Measurements from ENCODE around the gene STARD5. TPM values are rescaled to one million over a fixed set of nuclear protein-coding genes. Genes with fewer than 3 reads are reported as not detected.

The STARD5 gene
- total RNA-seq, 1 experiment from 2014 or later, result 0.41 TPM

GRCh38 chr15:81334768-81335435 lies 11.0 kb upstream of the STARD5 start:
- TF ChIP-seq CTCF (conservative IDR thresholded peaks at IDR 0.05) (no peak), EZH2 (IDR thresholded peaks at IDR 0.05; ENCODE audit: low read depth) (no peak)
- H3K4me3 ChIP-seq, result no peak overlapping the region
- no peak overlapping the region for H2AFZ ChIP-seq
- H4K20me1 ChIP-seq (ENCODE audit: insufficient read depth), result no peaks in the 10 kb centered on the region
- no peak for DNase-seq
- ChIA-PET POLR2A (ENCODE audit: unreplicated experiment) (no interaction called here), CTCF (no interaction called here)
- no peaks in the 10 kb centered on the region for H3K36me3 ChIP-seq (ENCODE audit: low read depth)
- H3F3A ChIP-seq (ENCODE audit: insufficient read depth, low read depth), result no peaks in the 10 kb centered on the region
- peaks cover 48% of the 10 kb centered on the region for H3K27me3 ChIP-seq (ENCODE audit: insufficient read depth, low read depth)
- intact Hi-C loops (cut with micrococcal nuclease; ENCODE audit: unreplicated experiment), result no loop called here
- no peaks in the 10 kb centered on the region for H3K9me3 ChIP-seq (ENCODE audit: insufficient read depth, low read depth)
- no peaks in the 10 kb centered on the region for H3K79me2 ChIP-seq (ENCODE audit: low read depth)
- no TSS peak for BruUV-seq (replicated peaks)
- H3K4me2 ChIP-seq, result no peak overlapping the region
- H3K9me2 ChIP-seq (ENCODE audit: insufficient read depth), result no peaks in the 10 kb centered on the region
- no peak overlapping the region for H3K27ac ChIP-seq
- H3K4me1 ChIP-seq (replicated peaks; ENCODE audit: insufficient read depth), result no peaks in the 10 kb centered on the region

GRCh38 chr15:81333363-81333762 lies 9.4 kb upstream of the STARD5 start:
- Histone ChIP-seq H3K4me3 (no peak overlapping the region), H3K9me2 (ENCODE audit: insufficient read depth) (no peaks in the 10 kb centered on the region), H3F3A (ENCODE audit: insufficient read depth, low read depth) (no peaks in the 10 kb centered on the region), H2AFZ (no peak overlapping the region), H3K36me3 (ENCODE audit: low read depth) (no peaks in the 10 kb centered on the region), H4K20me1 (ENCODE audit: insufficient read depth) (no peaks in the 10 kb centered on the region), H3K79me2 (ENCODE audit: low read depth) (no peaks in the 10 kb centered on the region), H3K27me3 (ENCODE audit: insufficient read depth, low read depth) (peaks cover 48% of the 10 kb centered on the region), H3K27ac (no peak overlapping the region), H3K9me3 (ENCODE audit: insufficient read depth, low read depth) (no peaks in the 10 kb centered on the region), H3K4me1 (replicated peaks; ENCODE audit: insufficient read depth) (no peaks in the 10 kb centered on the region), H3K4me2 (no peak overlapping the region)
- ChIA-PET CTCF (no interaction called here), POLR2A (ENCODE audit: unreplicated experiment) (no interaction called here)
- no peak for DNase-seq
- no TSS peak for BruUV-seq (replicated peaks)
- intact Hi-C loops (cut with micrococcal nuclease; ENCODE audit: unreplicated experiment), result no loop called here
- TF ChIP-seq CTCF (conservative IDR thresholded peaks at IDR 0.05), result no peak
- no peak for TF ChIP-seq EZH2 (IDR thresholded peaks at IDR 0.05; ENCODE audit: low read depth)

DNA sequence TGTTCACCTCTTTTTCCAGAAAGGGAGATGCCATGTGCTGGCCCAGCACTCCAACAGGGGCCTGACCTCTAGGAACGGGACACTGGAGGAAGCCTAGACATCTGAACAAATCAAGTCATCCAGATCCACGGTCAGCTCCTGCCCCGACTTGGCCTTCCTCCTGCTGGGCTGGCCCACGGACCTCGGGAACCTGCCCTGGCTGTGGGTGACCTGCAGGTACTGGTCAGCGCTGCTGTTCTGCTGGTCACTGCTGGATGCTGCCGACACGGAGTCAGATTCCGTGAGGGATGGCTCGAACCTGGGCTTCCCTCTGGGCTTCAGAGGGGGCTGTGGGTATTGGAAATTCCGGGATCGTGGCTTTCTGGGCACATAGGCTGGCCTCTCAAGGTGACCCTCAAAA lies 8.4 kb upstream of the STARD5 start:
- intact Hi-C loops (cut with micrococcal nuclease; ENCODE audit: unreplicated experiment), result no loop called here
- H3K27me3 ChIP-seq (ENCODE audit: insufficient read depth, low read depth), result peaks cover 53% of the 10 kb centered on the region
- ChIA-PET CTCF (no interaction called here), POLR2A (ENCODE audit: unreplicated experiment) (no interaction called here)
- no peak overlapping the region for H3K4me2 ChIP-seq
- no peak overlapping the region for H2AFZ ChIP-seq
- no peaks in the 10 kb centered on the region for H4K20me1 ChIP-seq (ENCODE audit: insufficient read depth)
- no peaks in the 10 kb centered on the region for H3K9me2 ChIP-seq (ENCODE audit: insufficient read depth)
- no peaks in the 10 kb centered on the region for H3F3A ChIP-seq (ENCODE audit: insufficient read depth, low read depth)
- no peak for TF ChIP-seq EZH2 (IDR thresholded peaks at IDR 0.05; ENCODE audit: low read depth)
- no peak for TF ChIP-seq CTCF (conservative IDR thresholded peaks at IDR 0.05)
- H3K79me2 ChIP-seq (ENCODE audit: low read depth), result no peaks in the 10 kb centered on the region
- no peaks in the 10 kb centered on the region for H3K36me3 ChIP-seq (ENCODE audit: low read depth)
- no peaks in the 10 kb centered on the region for H3K9me3 ChIP-seq (ENCODE audit: insufficient read depth, low read depth)
- DNase-seq, result no peak
- no peak overlapping the region for H3K4me3 ChIP-seq
- BruUV-seq (replicated peaks), result no TSS peak
- H3K27ac ChIP-seq, result no peak overlapping the region
- no peaks in the 10 kb centered on the region for H3K4me1 ChIP-seq (replicated peaks; ENCODE audit: insufficient read depth)

All from PC-9 (cell line).